ENCODE data around the gene WDFY2.

WDFY2 gene

DNA sequence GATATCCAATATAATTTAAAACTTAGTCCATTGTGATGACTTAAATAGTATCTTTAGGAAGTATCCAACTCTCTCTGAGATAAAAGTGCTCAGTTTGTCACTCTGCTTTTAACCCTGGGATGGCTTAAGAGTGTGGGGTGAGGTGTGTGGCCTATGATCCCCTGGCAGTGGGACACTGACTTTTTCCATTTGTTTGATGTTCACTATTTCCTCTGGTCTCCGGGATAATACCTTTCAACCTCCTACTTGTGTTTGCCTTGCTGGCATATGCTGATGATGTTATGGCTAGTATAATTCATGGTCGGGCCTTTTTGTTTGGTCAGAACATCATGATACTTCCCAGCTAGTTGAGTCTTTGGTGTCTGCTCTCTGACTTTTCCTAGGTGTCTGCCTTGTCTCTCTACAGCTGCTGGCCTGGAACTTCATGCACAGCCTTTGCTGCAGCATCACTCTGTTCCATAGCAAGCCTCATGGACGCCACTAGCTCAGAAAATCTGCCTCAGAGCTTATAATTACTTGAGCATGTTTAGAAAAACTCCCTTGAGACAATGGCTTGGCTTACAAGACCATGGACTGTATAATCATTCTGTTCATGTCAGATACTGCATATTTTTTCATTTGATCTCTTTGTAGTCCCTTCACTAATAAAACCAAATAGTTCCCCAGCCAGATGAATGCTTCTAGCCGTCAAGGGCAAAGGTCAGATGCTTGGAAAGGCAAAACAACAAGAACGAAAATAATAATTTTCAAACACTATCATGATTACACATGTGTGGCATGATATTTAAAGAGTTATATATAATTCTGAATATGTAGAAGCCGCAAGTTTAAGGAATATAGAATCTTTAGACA is 75.2 kb downstream of the WDFY2 start:
- no peak overlapping the region for H3K27ac ChIP-seq (ENCODE audit: low read depth, low read length)
- H3K9ac ChIP-seq (ENCODE audit: low read length) = no peak overlapping the region

DNA sequence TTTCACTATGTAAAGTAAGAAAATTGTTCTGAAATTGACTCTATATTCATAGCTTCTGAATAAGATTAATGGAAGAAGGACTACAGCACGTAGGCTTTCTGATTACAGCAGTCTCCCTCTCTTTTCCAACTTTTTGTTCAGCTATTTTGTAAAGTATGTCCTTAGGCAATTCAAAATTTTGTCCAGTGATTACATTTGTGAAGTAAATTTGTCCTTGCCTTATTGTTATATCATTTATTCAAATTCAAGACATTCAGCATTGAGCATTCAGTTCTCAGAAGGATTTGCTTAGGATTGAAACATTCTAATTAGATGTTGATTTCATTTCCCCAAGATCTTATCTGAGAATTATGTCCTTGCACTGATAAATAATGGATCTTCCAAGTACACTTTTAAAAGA is 76.6 kb downstream of the WDFY2 start:
- no peak overlapping the region for H3K9ac ChIP-seq (ENCODE audit: low read length)
- H3K9me3 ChIP-seq (ENCODE audit: low read length) = no peaks in the 10 kb centered on the region
- no peaks in the 10 kb centered on the region for H3K27me3 ChIP-seq (ENCODE audit: control insufficient read depth in 1 of 2, insufficient read depth in 2 of 2, low read length in 2 of 2)
- H3K4me1 ChIP-seq (ENCODE audit: insufficient read depth, low read length) = peaks cover 10% of the 10 kb centered on the region
- no peak overlapping the region for H3K27ac ChIP-seq (ENCODE audit: low read depth, low read length)
- H3K36me3 ChIP-seq (ENCODE audit: insufficient read depth, low read length) = peaks cover 5% of the 10 kb centered on the region
- no peak overlapping the region for H3K4me3 ChIP-seq (ENCODE audit: low read depth in 1 of 2, low read length in 2 of 2)

More for the DNA sequence above, 75.2 kb downstream of the WDFY2 start:
- Histone ChIP-seq H3K36me3 (ENCODE audit: insufficient read depth, low read length) (peaks cover 5% of the 10 kb centered on the region), H3K4me1 (ENCODE audit: insufficient read depth, low read length) (peaks cover 6% of the 10 kb centered on the region), H3K27me3 (ENCODE audit: control insufficient read depth in 1 of 2, insufficient read depth in 2 of 2, low read length in 2 of 2) (no peaks in the 10 kb centered on the region), H3K9me3 (ENCODE audit: low read length) (no peaks in the 10 kb centered on the region), H3K4me3 (ENCODE audit: low read depth in 1 of 2, low read length in 2 of 2) (no peak overlapping the region)

DNA sequence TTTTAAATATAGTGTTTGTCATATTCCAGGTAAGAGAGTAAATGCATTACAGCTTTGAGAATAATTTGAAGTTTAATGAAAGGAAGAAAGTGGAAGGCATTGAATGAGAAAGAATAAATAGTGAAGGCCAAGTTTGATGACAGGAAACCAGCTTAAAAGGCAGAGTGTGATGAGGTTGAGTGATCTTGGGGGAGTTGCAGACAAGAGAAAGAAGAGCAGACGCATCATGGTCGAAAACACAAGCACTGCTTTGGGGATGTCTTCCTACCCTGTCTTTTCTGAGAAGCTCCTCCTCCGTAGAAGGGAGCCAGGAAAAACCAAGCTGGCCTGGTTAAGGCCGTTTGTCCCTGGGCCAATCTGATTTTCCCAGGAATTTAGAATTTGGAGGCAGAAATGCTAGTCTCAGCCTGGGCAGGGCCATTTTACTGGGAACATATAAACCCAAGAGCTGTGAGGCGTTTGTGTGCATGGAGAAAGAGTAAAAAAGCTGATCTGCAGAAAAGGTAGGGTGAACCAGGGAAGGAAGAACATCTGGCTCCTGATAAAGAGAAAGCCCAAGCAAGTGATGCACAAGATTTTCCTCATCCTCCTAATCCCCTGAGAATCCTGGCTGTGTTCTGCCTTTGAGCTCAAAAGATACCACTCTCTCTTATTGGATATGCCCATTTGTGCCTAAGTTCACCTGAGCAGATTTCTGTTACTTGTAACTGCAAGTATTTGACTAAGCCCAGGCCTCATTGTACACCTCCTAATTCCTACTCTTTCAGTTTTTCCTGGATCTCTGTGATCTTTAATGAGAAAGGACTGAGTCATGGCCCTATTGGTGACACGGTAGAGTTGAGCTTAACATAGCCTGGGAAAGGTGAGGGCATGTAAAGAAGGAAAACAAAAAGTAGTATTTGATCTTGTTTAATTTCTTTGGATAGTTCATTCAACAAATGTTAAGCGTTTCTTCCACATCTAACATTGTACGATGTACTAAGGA is 80.0 kb downstream of the WDFY2 start:
- Histone ChIP-seq H3K4me3 (ENCODE audit: low read depth in 1 of 2, low read length in 2 of 2) (no peak overlapping the region), H3K4me1 (ENCODE audit: insufficient read depth, low read length) (peaks cover 8% of the 10 kb centered on the region), H3K36me3 (ENCODE audit: insufficient read depth, low read length) (peaks cover 5% of the 10 kb centered on the region), H3K9ac (ENCODE audit: low read length) (no peak overlapping the region), H3K9me3 (ENCODE audit: low read length) (no peaks in the 10 kb centered on the region), H3K27me3 (ENCODE audit: control insufficient read depth in 1 of 2, insufficient read depth in 2 of 2, low read length in 2 of 2) (no peaks in the 10 kb centered on the region), H3K27ac (ENCODE audit: low read depth, low read length) (no peak overlapping the region)

DNA sequence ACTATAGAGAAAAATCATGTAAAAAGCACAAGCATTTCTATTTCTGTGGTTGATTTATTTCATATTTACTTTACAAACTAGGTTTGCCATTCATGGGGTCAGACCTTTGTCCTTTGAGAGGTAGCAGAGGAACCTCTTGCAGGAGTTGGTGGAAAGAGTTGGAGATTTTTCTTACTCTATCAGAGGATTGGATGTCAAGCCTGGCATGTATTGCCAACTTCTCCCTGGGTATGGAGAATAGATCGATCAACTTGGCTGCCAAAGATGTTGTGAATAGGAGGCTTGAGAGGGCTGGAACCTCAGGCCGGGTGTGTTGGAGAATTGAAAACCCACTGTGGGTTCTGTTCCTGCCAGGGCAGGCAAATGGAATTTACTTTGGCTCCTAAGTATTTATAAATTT is 81.2 kb downstream of the WDFY2 start:
- no peak overlapping the region for H3K9ac ChIP-seq (ENCODE audit: low read length)
- H3K4me1 ChIP-seq (ENCODE audit: insufficient read depth, low read length) = peaks cover 5% of the 10 kb centered on the region
- H3K36me3 ChIP-seq (ENCODE audit: insufficient read depth, low read length) = peaks cover 5% of the 10 kb centered on the region
- no peak overlapping the region for H3K4me3 ChIP-seq (ENCODE audit: low read depth in 1 of 2, low read length in 2 of 2)
- no peak overlapping the region for H3K27ac ChIP-seq (ENCODE audit: low read depth, low read length)
- H3K9me3 ChIP-seq (ENCODE audit: low read length) = no peaks in the 10 kb centered on the region
- no peaks in the 10 kb centered on the region for H3K27me3 ChIP-seq (ENCODE audit: control insufficient read depth in 1 of 2, insufficient read depth in 2 of 2, low read length in 2 of 2)

DNA sequence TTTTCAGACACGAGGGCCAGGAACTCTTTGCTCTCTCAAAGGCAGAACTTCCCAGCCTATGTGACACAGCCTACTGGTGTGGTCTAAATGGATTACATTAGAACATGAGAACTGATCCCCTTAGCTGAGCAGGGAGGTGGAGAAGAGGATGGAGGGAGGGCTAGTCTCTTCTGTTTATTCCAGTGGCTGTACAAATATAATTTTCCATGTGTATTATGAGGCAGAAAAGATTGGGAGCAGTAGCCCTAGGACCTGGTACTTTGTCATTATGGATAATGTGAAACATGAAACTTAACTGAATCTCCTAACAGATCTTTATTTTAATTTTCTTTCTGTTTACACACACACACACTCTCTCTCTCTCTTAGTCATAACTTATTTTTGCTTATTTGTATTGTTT is 82.1 kb downstream of the WDFY2 start:
- Histone ChIP-seq H3K27ac (ENCODE audit: low read depth, low read length) (no peak overlapping the region), H3K4me1 (ENCODE audit: insufficient read depth, low read length) (peaks cover 5% of the 10 kb centered on the region), H3K4me3 (ENCODE audit: low read depth in 1 of 2, low read length in 2 of 2) (no peak overlapping the region), H3K9me3 (ENCODE audit: low read length) (no peaks in the 10 kb centered on the region), H3K36me3 (ENCODE audit: insufficient read depth, low read length) (peaks cover 5% of the 10 kb centered on the region), H3K9ac (ENCODE audit: low read length) (no peak overlapping the region), H3K27me3 (ENCODE audit: control insufficient read depth in 1 of 2, insufficient read depth in 2 of 2, low read length in 2 of 2) (no peaks in the 10 kb centered on the region)

DNA sequence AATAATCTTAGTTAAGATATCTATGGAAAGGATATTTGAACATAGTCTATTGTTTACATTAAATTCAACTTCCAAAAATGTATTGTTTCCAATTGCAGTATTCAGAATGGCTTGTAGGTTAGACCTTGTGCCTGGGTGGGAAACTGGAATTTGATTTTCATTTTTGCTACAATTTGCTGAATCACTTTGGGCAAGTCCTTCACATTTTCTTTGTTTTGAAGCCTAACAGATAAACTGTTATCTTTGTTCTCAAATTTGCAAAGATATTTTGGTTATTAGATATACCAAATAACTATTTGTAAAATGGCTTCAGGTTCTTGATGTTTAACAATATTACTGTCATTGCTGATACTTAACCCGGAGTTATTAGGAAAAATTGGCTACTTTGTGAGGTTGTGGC is 82.6 kb downstream of the WDFY2 start:
- Histone ChIP-seq H3K27me3 (ENCODE audit: control insufficient read depth in 1 of 2, insufficient read depth in 2 of 2, low read length in 2 of 2) (no peaks in the 10 kb centered on the region), H3K9ac (ENCODE audit: low read length) (no peak overlapping the region), H3K27ac (ENCODE audit: low read depth, low read length) (no peak overlapping the region), H3K36me3 (ENCODE audit: insufficient read depth, low read length) (peaks cover 5% of the 10 kb centered on the region), H3K4me3 (ENCODE audit: low read depth in 1 of 2, low read length in 2 of 2) (no peak overlapping the region), H3K9me3 (ENCODE audit: low read length) (no peaks in the 10 kb centered on the region), H3K4me1 (ENCODE audit: insufficient read depth, low read length) (peaks cover 5% of the 10 kb centered on the region)

DNA sequence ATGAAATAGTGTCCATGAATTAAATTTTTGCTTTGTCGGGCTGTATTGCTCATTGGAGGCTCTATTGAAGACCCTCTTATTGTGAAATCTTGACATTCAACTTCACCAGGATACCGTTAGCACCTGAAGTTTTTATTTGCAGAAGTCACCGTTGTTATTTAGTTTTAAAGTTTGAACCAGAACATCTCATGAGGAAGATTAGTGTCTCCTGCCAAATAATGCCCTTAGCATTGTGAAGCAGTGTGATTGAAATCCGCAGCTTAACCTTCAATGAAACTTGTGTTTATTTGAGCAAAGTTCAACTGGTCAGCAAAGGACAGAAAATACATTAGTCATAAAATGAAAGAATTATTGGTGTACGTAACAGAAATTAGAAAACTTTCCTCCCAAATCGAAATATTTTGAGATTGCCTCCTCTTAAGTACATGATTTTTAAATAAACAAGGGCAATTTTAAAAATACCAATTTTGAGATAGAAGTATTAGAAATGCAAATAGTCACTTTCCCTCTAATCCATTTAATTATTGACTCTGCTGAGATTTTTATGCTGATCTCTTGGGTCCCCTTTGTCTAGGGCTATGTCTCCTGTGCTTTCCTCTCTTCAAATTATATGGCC is 84.4 kb downstream of the WDFY2 start:
- H3K36me3 ChIP-seq (ENCODE audit: insufficient read depth, low read length) = no peaks in the 10 kb centered on the region
- no peaks in the 10 kb centered on the region for H3K27me3 ChIP-seq (ENCODE audit: control insufficient read depth in 1 of 2, insufficient read depth in 2 of 2, low read length in 2 of 2)
- H3K9me3 ChIP-seq (ENCODE audit: low read length) = no peaks in the 10 kb centered on the region
- peaks cover 5% of the 10 kb centered on the region for H3K4me1 ChIP-seq (ENCODE audit: insufficient read depth, low read length)
- no peak overlapping the region for H3K4me3 ChIP-seq (ENCODE audit: low read depth in 1 of 2, low read length in 2 of 2)
- H3K27ac ChIP-seq (ENCODE audit: low read depth, low read length) = no peak overlapping the region
- H3K9ac ChIP-seq (ENCODE audit: low read length) = no peak overlapping the region

DNA sequence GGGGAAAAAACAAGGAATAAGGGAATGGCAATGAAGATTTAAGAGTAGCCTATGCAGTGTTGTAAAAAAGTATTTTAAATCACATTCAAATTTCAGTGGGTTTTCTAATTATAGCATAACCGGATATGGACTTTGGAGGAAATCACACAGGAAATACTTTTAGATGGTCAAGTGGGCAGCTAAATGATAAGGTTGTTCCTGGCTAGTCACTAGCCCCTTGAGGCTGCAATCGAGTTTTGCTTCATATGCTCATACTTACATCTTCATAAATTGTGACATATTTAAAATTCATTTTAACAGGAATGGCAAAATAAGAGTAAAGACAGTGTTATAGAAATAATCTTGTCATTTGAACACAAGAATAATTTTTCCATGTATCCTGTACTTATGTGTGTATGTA is 88.9 kb downstream of the WDFY2 start:
- H3K27ac ChIP-seq (ENCODE audit: low read depth, low read length) = no peak overlapping the region
- H3K36me3 ChIP-seq (ENCODE audit: insufficient read depth, low read length) = no peaks in the 10 kb centered on the region
- H3K4me1 ChIP-seq (ENCODE audit: insufficient read depth, low read length) = no peaks in the 10 kb centered on the region
- H3K9ac ChIP-seq (ENCODE audit: low read length) = no peak overlapping the region
- H3K27me3 ChIP-seq (ENCODE audit: control insufficient read depth in 1 of 2, insufficient read depth in 2 of 2, low read length in 2 of 2) = no peaks in the 10 kb centered on the region
- no peak overlapping the region for H3K4me3 ChIP-seq (ENCODE audit: low read depth in 1 of 2, low read length in 2 of 2)
- no peaks in the 10 kb centered on the region for H3K9me3 ChIP-seq (ENCODE audit: low read length)

DNA sequence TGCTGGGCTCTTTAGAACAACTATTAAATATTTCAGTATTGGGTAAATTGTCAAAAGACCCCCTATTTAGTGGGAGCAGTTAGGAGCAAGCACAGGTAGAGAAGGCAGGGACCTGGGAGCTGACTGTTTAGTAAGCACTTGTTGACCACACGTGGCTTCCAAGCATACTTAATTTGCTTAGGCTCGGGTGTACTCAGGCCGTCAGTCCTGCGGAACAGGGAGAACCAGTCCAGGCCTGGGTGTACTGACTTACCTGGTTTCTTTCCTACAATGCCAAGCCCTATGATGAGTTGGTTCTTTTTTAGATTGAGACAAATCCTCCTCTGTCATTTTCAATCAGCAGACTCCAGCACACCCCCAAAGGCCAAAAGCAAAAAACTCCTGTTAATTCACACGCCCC is 90.0 kb downstream of the WDFY2 start:
- Histone ChIP-seq H3K9ac (ENCODE audit: low read length) (no peak overlapping the region), H3K9me3 (ENCODE audit: low read length) (no peaks in the 10 kb centered on the region), H3K4me3 (ENCODE audit: low read depth in 1 of 2, low read length in 2 of 2) (no peak overlapping the region), H3K27me3 (ENCODE audit: control insufficient read depth in 1 of 2, insufficient read depth in 2 of 2, low read length in 2 of 2) (no peaks in the 10 kb centered on the region), H3K36me3 (ENCODE audit: insufficient read depth, low read length) (no peaks in the 10 kb centered on the region), H3K27ac (ENCODE audit: low read depth, low read length) (no peak overlapping the region), H3K4me1 (ENCODE audit: insufficient read depth, low read length) (no peaks in the 10 kb centered on the region)

DNA sequence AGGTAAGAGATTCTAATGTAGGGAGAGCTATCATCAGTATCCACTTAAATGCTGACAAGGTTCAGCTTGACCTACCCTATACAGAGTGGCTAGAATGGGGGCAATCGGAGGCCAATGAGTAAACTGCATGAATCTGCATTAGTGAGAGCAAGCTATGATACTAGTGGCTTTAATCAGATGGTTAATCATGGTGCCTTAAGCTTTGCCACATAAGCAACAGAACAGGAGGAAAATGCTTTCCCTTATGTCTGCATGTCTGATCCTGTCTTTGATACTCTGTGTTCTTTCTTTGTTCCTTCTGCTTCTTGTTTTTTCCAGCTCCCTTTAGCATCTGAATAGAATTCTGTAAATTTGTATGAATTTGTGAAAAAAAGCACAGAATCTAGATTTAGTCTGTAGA is 91.1 kb downstream of the WDFY2 start:
- H3K4me1 ChIP-seq (ENCODE audit: insufficient read depth, low read length) = no peaks in the 10 kb centered on the region

DNA sequence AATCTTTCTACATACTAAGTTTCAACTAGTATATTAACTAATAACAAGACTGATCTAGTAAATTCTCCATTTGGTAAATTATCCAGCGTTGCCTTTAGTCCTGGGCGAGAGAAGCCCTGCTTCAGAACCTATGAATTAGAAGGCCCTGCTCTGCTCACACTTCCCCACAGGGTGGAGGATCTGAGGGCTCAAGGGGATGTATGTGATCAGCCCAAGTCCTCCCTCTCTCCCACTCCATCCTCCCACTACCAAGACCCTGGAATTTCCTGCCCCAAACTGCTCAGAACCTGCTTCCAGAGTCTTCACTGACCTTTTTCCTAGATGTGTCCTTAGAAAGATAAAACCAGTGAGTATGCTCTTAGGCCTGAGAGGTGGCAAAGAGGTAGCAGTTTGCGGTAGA is 91.6 kb downstream of the WDFY2 start:
- Histone ChIP-seq H3K27ac (ENCODE audit: low read depth, low read length) (no peak overlapping the region), H3K36me3 (ENCODE audit: insufficient read depth, low read length) (no peaks in the 10 kb centered on the region), H3K9me3 (ENCODE audit: low read length) (no peaks in the 10 kb centered on the region), H3K4me3 (ENCODE audit: low read depth in 1 of 2, low read length in 2 of 2) (no peak overlapping the region), H3K4me1 (ENCODE audit: insufficient read depth, low read length) (no peaks in the 10 kb centered on the region), H3K9ac (ENCODE audit: low read length) (no peak overlapping the region), H3K27me3 (ENCODE audit: control insufficient read depth in 1 of 2, insufficient read depth in 2 of 2, low read length in 2 of 2) (no peaks in the 10 kb centered on the region)

More for the DNA sequence above, 91.1 kb downstream of the WDFY2 start:
- Histone ChIP-seq H3K9me3 (ENCODE audit: low read length) (no peaks in the 10 kb centered on the region), H3K9ac (ENCODE audit: low read length) (no peak overlapping the region), H3K27ac (ENCODE audit: low read depth, low read length) (no peak overlapping the region), H3K4me3 (ENCODE audit: low read depth in 1 of 2, low read length in 2 of 2) (no peak overlapping the region), H3K36me3 (ENCODE audit: insufficient read depth, low read length) (no peaks in the 10 kb centered on the region), H3K27me3 (ENCODE audit: control insufficient read depth in 1 of 2, insufficient read depth in 2 of 2, low read length in 2 of 2) (no peaks in the 10 kb centered on the region)
